ENCODE results near the gene RSL1D1. TPM values are rescaled to one million over a fixed set of nuclear protein-coding genes. Genes with fewer than 3 reads are reported as not detected.
A peak's percentile ranks its signal among the peaks of the same experiment; 100 is the strongest.

Gene RSL1D1
- total and polyA plus RNA-seq, 9 of the 15 experiments (the other 6 are each of a cell fraction or from before 2014, with no cell fraction given), result 259 to 753 (median 373) TPM

DNA sequence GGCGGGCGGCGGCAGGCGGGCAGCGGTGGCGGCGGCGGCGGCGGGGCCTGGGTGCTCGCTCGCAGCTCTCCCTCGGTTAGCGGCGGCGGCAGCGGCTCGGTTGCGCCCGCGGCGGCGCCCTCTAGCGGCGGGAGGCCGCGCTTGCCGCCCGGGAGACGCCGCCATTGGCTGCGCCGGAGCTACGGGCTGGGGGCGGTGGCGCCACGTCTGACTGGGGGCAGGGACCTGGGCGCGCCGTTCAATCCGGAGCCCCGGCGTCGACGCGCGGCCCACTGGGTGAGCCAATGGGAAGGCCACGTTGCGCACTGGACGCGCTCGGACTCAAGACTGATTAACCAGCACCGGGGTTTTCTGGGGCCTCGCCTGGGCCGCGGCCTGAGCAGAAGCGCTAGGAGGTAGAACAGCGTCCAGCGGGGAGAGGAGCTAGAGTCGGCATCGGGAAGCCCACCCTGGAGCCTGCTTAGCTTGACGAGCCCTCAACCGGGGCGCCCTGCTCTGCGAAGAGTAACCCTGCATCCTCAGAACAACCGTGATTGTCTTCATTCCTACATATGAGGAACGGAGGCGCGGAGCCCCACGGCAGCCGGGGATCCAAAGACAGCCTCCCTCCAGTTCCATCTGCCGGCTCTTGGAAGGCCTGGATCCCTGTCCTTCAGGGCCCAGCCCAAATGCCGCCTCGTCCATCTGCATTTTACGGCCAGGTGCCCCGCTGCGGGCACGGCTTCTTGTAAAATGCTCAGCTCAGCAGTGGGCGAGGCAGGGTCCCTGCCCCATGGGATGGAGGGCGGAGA, 54.0 kb downstream of the RSL1D1 start, which contains the start of gene ZC3H7A (continued):
- TF ChIP-seq, protein P1, sequence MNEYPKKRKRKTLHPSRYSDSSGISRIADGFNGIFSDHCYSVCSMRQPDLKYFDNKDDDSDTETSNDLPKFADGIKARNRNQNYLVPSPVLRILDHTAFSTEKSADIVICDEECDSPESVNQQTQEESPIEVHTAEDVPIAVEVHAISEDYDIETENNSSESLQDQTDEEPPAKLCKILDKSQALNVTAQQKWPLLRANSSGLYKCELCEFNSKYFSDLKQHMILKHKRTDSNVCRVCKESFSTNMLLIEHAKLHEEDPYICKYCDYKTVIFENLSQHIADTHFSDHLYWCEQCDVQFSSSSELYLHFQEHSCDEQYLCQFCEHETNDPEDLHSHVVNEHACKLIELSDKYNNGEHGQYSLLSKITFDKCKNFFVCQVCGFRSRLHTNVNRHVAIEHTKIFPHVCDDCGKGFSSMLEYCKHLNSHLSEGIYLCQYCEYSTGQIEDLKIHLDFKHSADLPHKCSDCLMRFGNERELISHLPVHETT (CRISPR knock-in tag; conservative IDR thresholded peaks at IDR 0.05 in 1 of 2, IDR thresholded peaks at IDR 0.05 in 1 of 2), result peak in 1 of 2 experiments; percentile 98; a peak in 2 of 4 replicates
- TF ChIP-seq PCBP1 (IDR thresholded peaks at IDR 0.05; ENCODE audit: low read depth, low read length, poor library complexity, severe bottlenecking), result peak; percentile 27
- TF ChIP-seq RBM17 (IDR thresholded peaks at IDR 0.05; ENCODE audit: borderline replicate concordance, low read depth, low read length), result no peak
- TF ChIP-seq, protein P2, sequence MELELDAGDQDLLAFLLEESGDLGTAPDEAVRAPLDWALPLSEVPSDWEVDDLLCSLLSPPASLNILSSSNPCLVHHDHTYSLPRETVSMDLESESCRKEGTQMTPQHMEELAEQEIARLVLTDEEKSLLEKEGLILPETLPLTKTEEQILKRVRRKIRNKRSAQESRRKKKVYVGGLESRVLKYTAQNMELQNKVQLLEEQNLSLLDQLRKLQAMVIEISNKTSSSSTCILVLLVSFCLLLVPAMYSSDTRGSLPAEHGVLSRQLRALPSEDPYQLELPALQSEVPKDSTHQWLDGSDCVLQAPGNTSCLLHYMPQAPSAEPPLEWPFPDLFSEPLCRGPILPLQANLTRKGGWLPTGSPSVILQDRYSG (tag; conservative IDR thresholded peaks at IDR 0.05; ENCODE audit: low read depth), result no peak
- peak; percentile 10; the same call in 1 of the 2 replicates for TF ChIP-seq MYC (IDR thresholded peaks at IDR 0.05; ENCODE audit: low read depth, low read length)
- TF ChIP-seq MYC (CRISPR knock-in tag; IDR thresholded peaks at IDR 0.05; ENCODE audit: borderline replicate concordance, low read depth), result no peak
- TF ChIP-seq BCOR (IDR thresholded peaks at IDR 0.05), result 0 out of 2 replicates have a peak, but pooled peaks have one; percentile 8
- TF ChIP-seq MAFF (IDR thresholded peaks at IDR 0.05; ENCODE audit: low read length), result no peak
- no peak for TF ChIP-seq DDX20 (tag; IDR thresholded peaks at IDR 0.05; ENCODE audit: low read depth)
- TF ChIP-seq NFYB (IDR thresholded peaks at IDR 0.05; ENCODE audit: extremely low read depth, insufficient read length), result peak; percentile 70
- TF ChIP-seq CREBBP (IDR thresholded peaks at IDR 0.05; ENCODE audit: low read depth, low read length), result no peak
- TF ChIP-seq TAL1 (IDR thresholded peaks at IDR 0.05), result no peak
- TF ChIP-seq SMARCE1 (IDR thresholded peaks at IDR 0.05), result peak; percentile 15; the same call in 1 of the 2 replicates
- TF ChIP-seq, protein P3, sequence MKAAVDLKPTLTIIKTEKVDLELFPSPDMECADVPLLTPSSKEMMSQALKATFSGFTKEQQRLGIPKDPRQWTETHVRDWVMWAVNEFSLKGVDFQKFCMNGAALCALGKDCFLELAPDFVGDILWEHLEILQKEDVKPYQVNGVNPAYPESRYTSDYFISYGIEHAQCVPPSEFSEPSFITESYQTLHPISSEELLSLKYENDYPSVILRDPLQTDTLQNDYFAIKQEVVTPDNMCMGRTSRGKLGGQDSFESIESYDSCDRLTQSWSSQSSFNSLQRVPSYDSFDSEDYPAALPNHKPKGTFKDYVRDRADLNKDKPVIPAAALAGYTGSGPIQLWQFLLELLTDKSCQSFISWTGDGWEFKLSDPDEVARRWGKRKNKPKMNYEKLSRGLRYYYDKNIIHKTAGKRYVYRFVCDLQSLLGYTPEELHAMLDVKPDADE (conservative IDR thresholded peaks at IDR 0.05; ENCODE audit: control insufficient read depth, low read depth, low read length), result peak; percentile 74; the same call in 1 of the 2 replicates
- TF ChIP-seq PHF8 (IDR thresholded peaks at IDR 0.05; ENCODE audit: borderline replicate concordance, low read length), result peak; percentile 88
- TF ChIP-seq, protein P4, sequence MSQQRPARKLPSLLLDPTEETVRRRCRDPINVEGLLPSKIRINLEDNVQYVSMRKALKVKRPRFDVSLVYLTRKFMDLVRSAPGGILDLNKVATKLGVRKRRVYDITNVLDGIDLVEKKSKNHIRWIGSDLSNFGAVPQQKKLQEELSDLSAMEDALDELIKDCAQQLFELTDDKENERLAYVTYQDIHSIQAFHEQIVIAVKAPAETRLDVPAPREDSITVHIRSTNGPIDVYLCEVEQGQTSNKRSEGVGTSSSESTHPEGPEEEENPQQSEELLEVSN (IDR thresholded peaks at IDR 0.05; ENCODE audit: borderline replicate concordance in 1 of 2, extremely low read depth in 1 of 2, insufficient read depth in 1 of 2, insufficient read length in 1 of 2, low read depth in 1 of 2, low read length in 1 of 2, poor library complexity in 1 of 2, severe bottlenecking in 1 of 2), result peak; percentile 54 to 80
- peak; percentile 95 for TF ChIP-seq SMAD4 (CRISPR knock-in tag; conservative IDR thresholded peaks at IDR 0.05)
- TF ChIP-seq CTBP1 (IDR thresholded peaks at IDR 0.05; ENCODE audit: borderline replicate concordance), result peak; percentile 96
- TF ChIP-seq ZFX (CRISPR knock-in tag; IDR thresholded peaks at IDR 0.05), result peak; percentile 99
- TF ChIP-seq NCOA6 (IDR thresholded peaks at IDR 0.05), result no peak
- TF ChIP-seq RAD51 (IDR thresholded peaks at IDR 0.05; ENCODE audit: borderline replicate concordance, low read depth), result no peak
- peak; percentile 39; the same call in 1 of the 2 replicates for TF ChIP-seq SOX6 (IDR thresholded peaks at IDR 0.05)
- TF ChIP-seq HMG20B (CRISPR knock-in tag; IDR thresholded peaks at IDR 0.05), result no peak
- TF ChIP-seq ZEB2 (IDR thresholded peaks at IDR 0.05), result no peak

Data from K562 (cell line).